Calu3 (cell line): ENCODE results near the gene WNK1. TPM values are rescaled to one million over a fixed set of nuclear protein-coding genes. Genes with fewer than 3 reads are reported as not detected.

Source experiments
- BruUV-seq: library from RNA; stranded (reverse); fragments of 400-500 nt; replicated peaks from 2 replicates; lab custom pipeline; 2021; lab: Mats Ljungman, UMichigan
- CTCF ChIA-PET: fragments of 300-600 bp; sonication (Branson Sonifier 250); formaldehyde crosslinking; loops from one replicate; lab custom pipeline; 2022; ENCODE audit warnings: antibody characterized with exemption; lab: Charles Lee
- DNase-seq: peaks from one replicate; pipeline ENCODE4 v3.0.0; 2022
- H3K27ac Mint-ChIP-seq: one replicate; pipeline ENCODE4 v1.8.0; 2022; ENCODE audit warnings: mixed read lengths; ENCODE audit not compliant: unreplicated experiment
- H3K27me3 Mint-ChIP-seq: one replicate; pipeline ENCODE4 v1.8.0; 2022; ENCODE audit warnings: mixed read lengths; ENCODE audit not compliant: unreplicated experiment
- H3K36me3 Mint-ChIP-seq: one replicate; pipeline ENCODE4 v1.8.0; 2022; ENCODE audit warnings: mild to moderate bottlenecking, moderate library complexity, mixed read lengths; ENCODE audit not compliant: insufficient read depth, unreplicated experiment
- H3K4me1 Mint-ChIP-seq: one replicate; pipeline ENCODE4 v1.8.0; 2022; ENCODE audit warnings: mild to moderate bottlenecking, low read depth, mixed read lengths; ENCODE audit not compliant: unreplicated experiment
- H3K4me3 Mint-ChIP-seq: one replicate; pipeline ENCODE4 v1.8.0; 2022; ENCODE audit warnings: mild to moderate bottlenecking, low read depth, moderate library complexity, mixed read lengths; ENCODE audit not compliant: unreplicated experiment
- H3K9me3 Mint-ChIP-seq: one replicate; pipeline ENCODE4 v1.8.0; 2022; ENCODE audit warnings: low read depth, mixed read lengths; ENCODE audit not compliant: unreplicated experiment
- CTCF ChIP-seq: fragments of 200-600 bp; IDR thresholded peaks from one replicate; pipeline ENCODE4 v1.8.0; 2022; ENCODE audit warnings: antibody characterized with exemption; ENCODE audit not compliant: unreplicated experiment
- intact Hi-C: fragments of 100-400 bp; cut with micrococcal nuclease; formaldehyde crosslinking; loops from one replicate; pipeline ENCODE4 v1.10.0; 2022; ENCODE audit not compliant: unreplicated experiment
- total RNA-seq: library from RNA; stranded (reverse); gene quantifications from 2 replicates; pipeline ENCODE4 v1.2.3, GENCODE V29; 2022

Gene WNK1
- total RNA-seq, 1 experiment from 2014 or later: 107 TPM

DNA sequence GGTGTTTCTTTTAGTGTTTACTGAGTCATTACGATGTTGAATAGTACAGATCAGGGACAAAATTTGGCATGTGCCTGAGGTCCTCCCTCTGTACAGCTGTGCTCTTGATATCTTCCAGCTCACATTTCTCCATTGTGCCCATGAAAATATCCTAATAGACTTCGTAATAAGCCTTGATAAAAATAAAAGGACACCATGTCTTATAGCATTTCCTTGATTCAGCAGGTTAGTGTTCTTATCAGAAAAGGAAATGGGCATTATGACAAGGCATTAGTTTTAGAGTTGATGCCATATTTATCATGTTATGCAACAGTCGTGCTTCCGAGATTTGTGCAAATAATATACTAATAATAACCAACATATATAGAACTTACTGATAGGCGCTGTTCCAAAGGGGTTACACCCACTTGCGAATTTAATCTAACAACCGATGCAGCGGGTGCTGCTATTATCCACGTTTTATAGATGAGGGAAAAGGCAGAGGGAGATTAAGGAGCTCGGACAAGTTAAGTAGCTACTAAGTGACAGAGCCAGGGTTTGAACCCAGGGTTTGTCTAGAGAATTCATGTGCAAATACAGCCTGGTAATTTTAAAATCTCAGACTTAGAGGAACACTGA, 15.1 kb upstream of the WNK1 start:
- no TSS peak for BruUV-seq
- TF ChIP-seq CTCF: no peak
- Mint-ChIP-seq H3K4me3 (no peak overlapping the region), H3K27ac (no peak overlapping the region), H3K36me3 (no peaks in the 10 kb centered on the region), H3K27me3 (no peaks in the 10 kb centered on the region), H3K9me3 (no peaks in the 10 kb centered on the region), H3K4me1 (no peaks in the 10 kb centered on the region)
- intact Hi-C loops: no loop called here
- no peak for DNase-seq
- CTCF ChIA-PET: interaction anchor here (0.9 kb wide), 1 partner anchor 15 kb away, joined by 8 read pairs; no protein-coding TSS in a partner anchor

DNA sequence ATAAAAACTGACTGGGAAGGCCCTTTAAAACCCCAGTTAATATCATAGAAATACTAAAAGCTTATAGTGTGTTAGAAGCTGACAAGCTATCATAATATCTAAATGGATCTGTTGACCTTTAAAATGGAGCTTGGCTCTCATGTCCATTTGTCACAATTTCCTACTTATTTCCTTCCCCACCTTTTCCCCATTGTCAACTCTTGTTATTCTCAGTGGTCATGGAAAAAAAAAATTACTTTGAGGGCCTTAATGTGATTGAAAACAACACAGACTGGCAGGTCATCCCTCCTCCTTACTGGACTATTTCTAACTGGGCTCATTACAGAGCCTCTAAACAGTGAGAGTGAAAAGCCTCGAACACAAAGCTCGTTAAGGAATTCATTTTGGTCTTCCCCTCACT, 13.7 kb upstream of the WNK1 start:
- BruUV-seq: no TSS peak
- no peak overlapping the region for H3K4me3 Mint-ChIP-seq
- DNase-seq: no peak
- no peak for TF ChIP-seq CTCF
- H3K27ac Mint-ChIP-seq: no peak overlapping the region
- intact Hi-C loops: no loop called here
- no peaks in the 10 kb centered on the region for H3K4me1 Mint-ChIP-seq
- CTCF ChIA-PET: interaction anchor here (1.6 kb wide), 1 partner anchor 12 kb away, joined by 6 read pairs; no protein-coding TSS in a partner anchor
- no peaks in the 10 kb centered on the region for H3K27me3 Mint-ChIP-seq
- no peaks in the 10 kb centered on the region for H3K9me3 Mint-ChIP-seq
- H3K36me3 Mint-ChIP-seq: no peaks in the 10 kb centered on the region

- H3K27me3 Mint-ChIP-seq: no peaks in the 10 kb centered on the region
- no peaks in the 10 kb centered on the region for H3K36me3 Mint-ChIP-seq
- no TSS peak for BruUV-seq
- intact Hi-C loops: no loop called here
- no peaks in the 10 kb centered on the region for H3K4me1 Mint-ChIP-seq
- no peak overlapping the region for H3K4me3 Mint-ChIP-seq
- H3K9me3 Mint-ChIP-seq: no peaks in the 10 kb centered on the region
- no peak for TF ChIP-seq CTCF
- CTCF ChIA-PET: interaction anchor here (1.6 kb wide), 1 partner anchor 11 kb away, joined by 6 read pairs; no protein-coding TSS in a partner anchor
- no peak overlapping the region for H3K27ac Mint-ChIP-seq
- DNase-seq: no peak
These were observed 13.0 kb upstream of the WNK1 start for GRCh38 chr12:739349-739748.

DNA sequence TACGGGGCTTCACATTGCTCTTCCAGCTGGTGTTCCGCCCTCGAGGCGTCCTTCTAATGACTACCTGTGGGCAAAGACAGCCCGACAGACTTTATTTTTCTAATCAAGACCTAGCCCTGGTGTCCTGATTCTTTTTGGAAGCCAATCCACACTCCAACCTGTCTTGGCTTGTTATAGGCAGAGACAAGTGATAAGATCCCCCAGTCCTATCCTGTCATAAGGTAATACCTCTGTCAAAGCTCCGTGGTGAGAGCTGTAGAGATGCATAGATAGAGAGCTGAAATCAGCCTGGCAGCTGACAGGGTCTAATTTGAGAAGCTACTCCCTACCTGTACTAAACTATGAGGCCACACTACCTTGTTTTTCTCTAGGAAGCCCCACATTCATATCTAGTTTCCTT, 11.5 kb upstream of the WNK1 start:
- H3K27ac Mint-ChIP-seq: no peak overlapping the region
- intact Hi-C loops: no loop called here

More for the DNA sequence above, 11.5 kb upstream of the WNK1 start:
- TF ChIP-seq CTCF: no peak
- BruUV-seq: no TSS peak
- CTCF ChIA-PET: no interaction called here
- no peaks in the 10 kb centered on the region for H3K36me3 Mint-ChIP-seq
- H3K4me1 Mint-ChIP-seq: no peaks in the 10 kb centered on the region
- no peaks in the 10 kb centered on the region for H3K27me3 Mint-ChIP-seq
- no peak for DNase-seq
- H3K9me3 Mint-ChIP-seq: no peaks in the 10 kb centered on the region
- H3K4me3 Mint-ChIP-seq: no peak overlapping the region
